H9 (cell line): ENCODE measurements around the gene DNAJC22. TPM values are rescaled to one million over a fixed set of nuclear protein-coding genes. Genes with fewer than 3 reads are reported as not detected.
A peak's percentile ranks its signal among the peaks of the same experiment; 100 is the strongest.

Experiments used
- DNase-seq: peaks from one replicate; pipeline ENCODE4 v3.0.0-alpha.2; 2017
- H2AFZ ChIP-seq: one replicate; pipeline ENCODE4 v1.6.1; 2013; ENCODE audit warnings: mild to moderate bottlenecking, low read length, control low read depth, moderate library complexity
- H2AK5ac ChIP-seq: 2 replicates; pipeline ENCODE4 v1.6.1; 2013; ENCODE audit warnings: low read length, control low read depth, mixed read lengths; ENCODE audit not compliant: insufficient read length
- H2BK120ac ChIP-seq: one replicate; pipeline ENCODE4 v1.6.1; 2013; ENCODE audit warnings: low read depth, mild to moderate bottlenecking, low read length, control low read depth, inconsistent platforms; ENCODE audit not compliant: poor library complexity, severe bottlenecking
- H2BK12ac ChIP-seq: 2 replicates; pipeline ENCODE4 v1.6.1; 2013; ENCODE audit warnings: low read length, control low read depth, mixed read lengths, low read depth; ENCODE audit not compliant: insufficient read length
- H2BK15ac ChIP-seq: 2 replicates; pipeline ENCODE4 v1.6.1; 2013; ENCODE audit warnings: low read depth, low read length, control low read depth
- H2BK20ac ChIP-seq: one replicate; pipeline ENCODE4 v1.6.1; 2013; ENCODE audit warnings: low read depth, mild to moderate bottlenecking, low read length, control low read depth, inconsistent platforms; ENCODE audit not compliant: poor library complexity, severe bottlenecking
- H2BK5ac ChIP-seq: 2 replicates; pipeline ENCODE4 v1.6.1; 2013; ENCODE audit warnings: low read length, control low read depth, mixed read lengths; ENCODE audit not compliant: insufficient read length
- H3K14ac ChIP-seq: 2 replicates; pipeline ENCODE4 v1.6.1; 2013; ENCODE audit warnings: low read length, control low read depth; ENCODE audit not compliant: insufficient read depth
- H3K18ac ChIP-seq: 2 replicates; pipeline ENCODE4 v1.6.1; 2013; ENCODE audit warnings: low read depth, mild to moderate bottlenecking, mixed read lengths, low read length, control low read depth; ENCODE audit not compliant: insufficient read length
- H3K23ac ChIP-seq: 2 replicates; pipeline ENCODE4 v1.6.1; 2013; ENCODE audit warnings: low read length, control low read depth, mixed read lengths, low read depth; ENCODE audit not compliant: insufficient read length
- H3K23me2 ChIP-seq: 2 replicates; pipeline ENCODE4 v1.6.1; 2013; ENCODE audit warnings: low read depth, mild to moderate bottlenecking, mixed read lengths, low read length, control low read depth; ENCODE audit not compliant: insufficient read length, poor library complexity, severe bottlenecking
- H3K27ac ChIP-seq: 2 replicates; pipeline ENCODE4 v1.5.1; 2013; ENCODE audit warnings: low read length, control low read depth, mixed read lengths, low read depth; ENCODE audit not compliant: insufficient read length
- H3K27me3 ChIP-seq: 2 replicates; pipeline ENCODE4 v1.6.1; 2013; ENCODE audit warnings: low read length, control low read depth, inconsistent platforms; ENCODE audit not compliant: insufficient read depth
- H3K4ac ChIP-seq: 2 replicates; pipeline ENCODE4 v1.6.1; 2013; ENCODE audit warnings: low read depth, mild to moderate bottlenecking, control low read depth, inconsistent platforms, low read length, moderate library complexity
- H3K4me1 ChIP-seq: 2 replicates; pipeline ENCODE4 v1.6.1; 2013; ENCODE audit warnings: low read length, control low read depth, inconsistent platforms; ENCODE audit not compliant: insufficient read depth
- H3K4me2 ChIP-seq: 2 replicates; pipeline ENCODE4 v1.6.1; 2013; ENCODE audit warnings: low read length, control low read depth, mixed read lengths; ENCODE audit not compliant: insufficient read length, insufficient read depth
- H3K56ac ChIP-seq: 2 replicates; pipeline ENCODE4 v1.6.1; 2013; ENCODE audit warnings: low read depth, mild to moderate bottlenecking, mixed read lengths, low read length, control low read depth; ENCODE audit not compliant: insufficient read length
- H3K79me1 ChIP-seq: 2 replicates; pipeline ENCODE4 v1.6.1; 2013; ENCODE audit warnings: low read depth, mild to moderate bottlenecking, moderate library complexity, low read length, control low read depth, inconsistent platforms; ENCODE audit not compliant: insufficient read depth, poor library complexity, severe bottlenecking
- H3K79me2 ChIP-seq: 2 replicates; pipeline ENCODE4 v1.6.1; 2013; ENCODE audit warnings: low read length, control low read depth, inconsistent platforms; ENCODE audit not compliant: insufficient read depth
- H3K9ac ChIP-seq: 2 replicates; pipeline ENCODE4 v1.6.1; 2013; ENCODE audit warnings: low read length, control low read depth, mixed read lengths; ENCODE audit not compliant: insufficient read length; ENCODE audit errors: extremely low read depth
- H3K9me3 ChIP-seq: one replicate; pipeline ENCODE4 v1.6.1; 2013; ENCODE audit warnings: low read depth, low read length, inconsistent platforms; ENCODE audit not compliant: control insufficient read depth
- H3T11ph ChIP-seq: one replicate; pipeline ENCODE4 v1.6.1; 2013; ENCODE audit warnings: mild to moderate bottlenecking, low read length, control low read depth, inconsistent platforms
- H4K20me1 ChIP-seq: one replicate; pipeline ENCODE4 v1.6.1; 2013; ENCODE audit not compliant: control insufficient read depth, insufficient read length, insufficient read depth
- H4K5ac ChIP-seq: 2 replicates; pipeline ENCODE4 v1.6.1; 2013; ENCODE audit warnings: low read depth, mild to moderate bottlenecking, mixed read lengths, low read length, control low read depth; ENCODE audit not compliant: insufficient read length
- H4K8ac ChIP-seq: replicated peaks from 2 replicates; pipeline ENCODE4 v1.6.1; 2013; ENCODE audit warnings: low read length, control low read depth, mixed read lengths, low read depth; ENCODE audit not compliant: insufficient read length
- H4K91ac ChIP-seq: 2 replicates; pipeline ENCODE4 v1.6.1; 2013; ENCODE audit warnings: low read depth, mild to moderate bottlenecking, moderate library complexity, mixed read lengths, low read length, control low read depth; ENCODE audit not compliant: insufficient read length
- H3K27ac Mint-ChIP-seq, 3 experiments: 2 replicates in 2 of 3; 3 replicates in 1 of 3; pipeline ENCODE4 v1.8.0; 2020 to 2021; ENCODE audit warnings: mixed read lengths in 3 of 3, mild to moderate bottlenecking in 1 of 3, moderate library complexity in 1 of 3
- H3K27me3 Mint-ChIP-seq: 2 replicates; pipeline ENCODE4 v1.8.0; 2021; ENCODE audit warnings: low read depth, mild to moderate bottlenecking, moderate library complexity, mixed read lengths
- H3K36me3 Mint-ChIP-seq, 3 experiments: 2 replicates in 2 of 3; 3 replicates in 1 of 3; pipeline ENCODE4 v1.8.0; 2020 to 2021; ENCODE audit warnings: low read depth in 3 of 3, mixed read lengths in 3 of 3; ENCODE audit not compliant: insufficient read depth in 1 of 3
- H3K4me1 Mint-ChIP-seq, 2 experiments: 2 replicates each; pipeline ENCODE4 v1.8.0; 2020; ENCODE audit warnings: mixed read lengths in 2 of 2
- H3K4me3 Mint-ChIP-seq, 2 experiments: 2 replicates in 1 of 2; 3 replicates in 1 of 2; pipeline ENCODE4 v1.8.0; 2020 to 2021; ENCODE audit warnings: mild to moderate bottlenecking in 2 of 2, mixed read lengths in 2 of 2, moderate library complexity in 1 of 2
- H3K9me3 Mint-ChIP-seq, 2 experiments: 2 replicates in 1 of 2; 3 replicates in 1 of 2; pipeline ENCODE4 v1.8.0; 2020; ENCODE audit warnings: mild to moderate bottlenecking in 2 of 2, mixed read lengths in 2 of 2, moderate library complexity in 1 of 2
- CTCF ChIP-seq: fragments of 200-600 bp; sonication (generic); conservative IDR thresholded peaks from 3 replicates; pipeline ENCODE4 v1.8.0; 2021; ENCODE audit warnings: antibody characterized with exemption, mild to moderate bottlenecking
- WGBS: extraction: QIAGEN DNeasy Blood & Tissue Kit; methylation state at CpG from one replicate; pipeline ENCODE4 v1.1.7; 2013; ENCODE audit warnings: missing lambda C conversion rate, low lambda C conversion rate, mixed read lengths; ENCODE audit not compliant: insufficient read length; ENCODE audit errors: extremely low coverage; 5-methylcytosine and 5-hydroxymethylcytosine counted together
- total RNA-seq: library from RNA; stranded (reverse); gene quantifications from 2 replicates; pipeline ENCODE4 v1.2.1, GENCODE V29; 2021

The DNAJC22 gene
- total RNA-seq, 1 experiment from 2014 or later, result 3.2 TPM

GRCh38 chr12:49297695-49298060, 49.0 kb upstream of the DNAJC22 start:
- no peak for TF ChIP-seq CTCF
- Histone ChIP-seq H4K20me1 (peaks cover 3% of the 10 kb centered on the region), H3K14ac (no peak overlapping the region), H3K9me3 (no peaks in the 10 kb centered on the region), H3K4me1 (no peaks in the 10 kb centered on the region), H2AK5ac (no peak overlapping the region), H4K8ac (no peak overlapping the region), H2BK15ac (no peak overlapping the region), H2BK120ac (no peak overlapping the region), H3K23me2 (peaks cover 5% of the 10 kb centered on the region), H3K79me2 (no peaks in the 10 kb centered on the region), H3K79me1 (no peaks in the 10 kb centered on the region), H2BK20ac (no peak overlapping the region), H3K9ac (no peak overlapping the region), H4K5ac (no peak overlapping the region), H3K18ac (no peak overlapping the region), H3T11ph (no peak overlapping the region), H3K4me2 (peak overlapping the region; percentile 53), H2BK12ac (no peak overlapping the region), H3K27me3 (peaks cover 54% of the 10 kb centered on the region), H4K91ac (no peak overlapping the region), H2BK5ac (no peak overlapping the region), H2AFZ (no peak overlapping the region), H3K56ac (no peak overlapping the region), H3K23ac (no peak overlapping the region), H3K27ac (no peak overlapping the region), H3K4ac (no peak overlapping the region)
- no CpG with 5 or more reads among the region's 8 CpGs for WGBS
- H3K27me3 Mint-ChIP-seq, result peaks cover 90% of the 10 kb centered on the region
- H3K36me3 Mint-ChIP-seq, result no peaks in the 10 kb centered on the region; a peak in 2 of 7 replicates
- H3K4me1 Mint-ChIP-seq, result peaks cover 14 to 38% of the 10 kb centered on the region in 2 experiments
- no peak for DNase-seq
- H3K27ac Mint-ChIP-seq, result no peak overlapping the region
- H3K9me3 Mint-ChIP-seq, result peaks cover 0 to 2% of the 10 kb centered on the region in 2 experiments; a peak in 1 of 5 replicates
- H3K4me3 Mint-ChIP-seq, result peak overlapping the region; percentile 57 to 78
